CD4-positive, alpha-beta T cell treated with Interleukin-4 for 4 hours (primary cell): ENCODE data around the gene CGN.

ENCODE experiments used
- DNase-seq: peaks from one replicate; pipeline ENCODE4 v3.0.0-alpha.2; 2020

Gene CGN

GRCh38 chr1:151562661-151563060 lies 51.5 kb downstream of the CGN start:
- DNase-seq = no peak

- no peak for DNase-seq
These were observed 52.2 kb downstream of the CGN start for GRCh38 chr1:151563376-151563775.

DNA sequence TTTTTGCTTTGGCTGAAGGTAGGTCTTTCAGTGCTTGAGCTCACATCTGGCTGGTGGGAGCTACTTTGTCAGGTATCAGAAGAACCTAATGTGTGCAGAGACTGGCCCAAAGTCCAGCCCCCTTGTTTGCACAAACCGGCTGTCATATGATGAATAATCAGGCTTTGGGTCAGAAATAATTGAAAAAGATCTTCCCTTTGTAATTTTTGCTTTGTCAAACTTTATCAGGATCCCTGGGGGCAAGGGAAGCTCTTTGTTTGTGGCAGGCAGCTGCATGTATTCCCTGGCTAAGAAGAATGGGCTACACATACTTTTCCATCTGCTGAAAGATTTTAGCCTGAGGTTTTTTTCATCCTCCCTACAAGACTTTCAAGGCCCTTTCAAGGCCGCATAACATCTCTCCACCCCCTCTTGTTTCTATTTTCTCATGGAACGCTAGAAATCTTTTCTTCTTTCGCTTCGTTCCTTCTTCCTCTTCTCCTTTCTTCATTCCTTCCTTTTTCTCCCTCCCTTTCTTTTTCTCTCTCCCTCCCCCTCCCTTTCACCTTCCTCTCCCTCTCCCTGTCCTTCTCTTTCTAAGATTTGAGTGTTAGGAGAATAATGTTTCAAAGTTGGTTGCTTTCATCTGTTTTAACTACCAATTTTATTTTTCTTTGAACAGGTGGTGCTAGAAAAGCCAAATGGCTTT lies 54.5 kb downstream of the CGN start:
- no peak for DNase-seq

GRCh38 chr1:151568626-151569088 lies 57.5 kb downstream of the CGN start:
- DNase-seq = peak; percentile 68

- DNase-seq = no peak
These were observed 59.6 kb downstream of the CGN start for GRCh38 chr1:151570819-151571218.

- no peak for DNase-seq
These were observed 63.7 kb downstream of the CGN start for GRCh38 chr1:151574575-151575529.

GRCh38 chr1:151577173-151577572 lies 66.0 kb downstream of the CGN start:
- no peak for DNase-seq

GRCh38 chr1:151578941-151579340 lies 67.8 kb downstream of the CGN start:
- no peak for DNase-seq

GRCh38 chr1:151579436-151580225 lies 68.4 kb downstream of the CGN start:
- DNase-seq = no peak

GRCh38 chr1:151581451-151581850 lies 70.3 kb downstream of the CGN start:
- no peak for DNase-seq

DNA sequence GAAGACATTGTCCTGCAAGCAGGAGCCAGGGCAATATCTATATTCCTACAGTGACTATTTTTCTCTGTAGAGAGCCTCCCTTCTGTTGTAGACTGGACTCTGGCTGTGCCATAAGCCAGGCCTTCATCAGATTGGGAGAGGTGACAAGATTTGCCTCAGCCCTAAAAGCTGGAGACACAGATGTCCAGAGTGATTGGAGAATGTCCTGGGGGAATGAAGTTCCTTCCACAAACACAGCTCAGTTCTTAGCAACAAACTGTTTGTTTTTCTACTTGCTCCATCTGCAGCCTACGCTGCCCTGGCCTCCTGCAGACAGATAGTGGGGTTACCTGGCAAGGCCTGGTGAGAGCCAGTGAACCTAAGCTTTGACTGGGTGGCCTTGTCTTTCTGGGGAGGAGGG lies 70.7 kb downstream of the CGN start:
- DNase-seq = no peak

GRCh38 chr1:151583796-151584195 lies 72.6 kb downstream of the CGN start:
- no peak for DNase-seq

- no peak for DNase-seq
These were observed 73.1 kb downstream of the CGN start for GRCh38 chr1:151584278-151584677.

- no peak for DNase-seq
These were observed 73.6 kb downstream of the CGN start for GRCh38 chr1:151584780-151585179.

GRCh38 chr1:151585622-151586021 lies 74.4 kb downstream of the CGN start:
- no peak for DNase-seq
